Measurements from ENCODE around the gene NSG1.
"Not testable (repeated sequence)": the region's sequence is repeated elsewhere in the genome, so short reads cannot be mapped to it uniquely, and the experiment has no call there.

The NSG1 gene

DNA sequence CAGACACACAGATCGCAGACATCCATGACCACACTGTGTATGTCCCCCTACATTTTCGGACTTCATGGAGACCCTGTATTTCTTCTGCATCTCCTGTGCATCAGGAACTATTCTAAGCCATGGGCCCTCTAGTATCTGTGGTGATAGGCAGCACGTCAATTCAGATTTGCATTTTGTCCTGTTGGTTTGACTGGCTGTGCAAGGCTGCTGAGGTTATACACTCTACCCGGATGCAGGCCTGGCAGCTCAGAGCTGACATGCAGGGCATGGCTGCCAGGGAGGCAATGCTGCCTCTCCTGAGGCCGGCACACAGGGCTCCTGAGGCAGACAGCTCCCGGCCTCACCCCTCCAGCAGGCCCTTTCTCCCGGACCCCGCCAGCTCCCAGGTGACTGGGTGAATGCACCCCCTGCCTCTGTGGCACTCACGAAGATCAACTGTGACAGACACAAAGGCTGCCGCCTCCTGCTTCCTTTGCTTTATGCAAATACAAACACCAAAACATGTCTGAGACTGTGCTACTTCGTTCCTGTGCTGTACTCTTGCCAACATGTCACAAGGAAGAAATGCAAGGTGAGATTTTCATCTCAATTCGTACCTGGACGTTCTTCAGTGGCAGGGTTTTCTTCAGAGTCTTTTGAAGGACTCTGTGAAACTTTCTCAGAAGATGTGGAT lies 51.0 kb downstream of the NSG1 start:
- no peak for DNase-seq

DNA sequence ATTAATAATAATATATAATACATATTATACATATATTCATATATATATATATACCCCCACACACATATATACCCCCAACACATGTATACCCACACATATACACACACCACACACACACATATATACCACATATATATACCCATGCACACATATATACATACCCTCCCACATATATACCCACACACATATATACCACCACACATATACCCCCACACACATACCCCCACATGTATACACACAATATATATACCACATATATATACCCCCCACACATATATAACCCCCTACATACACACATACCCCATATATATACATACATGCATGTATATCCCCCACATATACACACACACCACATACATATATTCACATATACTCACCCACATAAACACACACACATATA lies 52.0 kb downstream of the NSG1 start:
- DNase-seq = no peak

DNA sequence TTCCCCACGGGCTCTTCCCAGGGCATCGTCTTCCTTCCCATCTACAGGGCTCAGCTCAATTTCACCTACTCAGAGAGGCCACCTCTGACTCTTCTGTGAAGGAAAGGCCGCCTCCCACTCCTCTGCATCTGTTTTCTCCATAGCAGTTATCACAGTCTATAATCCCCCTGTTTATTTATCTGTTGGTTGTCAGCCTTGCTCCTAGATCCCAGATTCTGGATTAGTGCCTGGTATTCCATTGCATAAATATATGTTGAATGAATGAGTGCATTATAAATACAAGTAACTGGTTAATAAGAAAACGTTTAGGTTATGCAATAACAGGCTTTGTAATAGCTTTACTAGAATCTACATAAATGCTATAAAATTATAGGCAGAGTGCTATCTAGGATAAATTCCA lies 52.9 kb downstream of the NSG1 start:
- no peak for DNase-seq

DNA sequence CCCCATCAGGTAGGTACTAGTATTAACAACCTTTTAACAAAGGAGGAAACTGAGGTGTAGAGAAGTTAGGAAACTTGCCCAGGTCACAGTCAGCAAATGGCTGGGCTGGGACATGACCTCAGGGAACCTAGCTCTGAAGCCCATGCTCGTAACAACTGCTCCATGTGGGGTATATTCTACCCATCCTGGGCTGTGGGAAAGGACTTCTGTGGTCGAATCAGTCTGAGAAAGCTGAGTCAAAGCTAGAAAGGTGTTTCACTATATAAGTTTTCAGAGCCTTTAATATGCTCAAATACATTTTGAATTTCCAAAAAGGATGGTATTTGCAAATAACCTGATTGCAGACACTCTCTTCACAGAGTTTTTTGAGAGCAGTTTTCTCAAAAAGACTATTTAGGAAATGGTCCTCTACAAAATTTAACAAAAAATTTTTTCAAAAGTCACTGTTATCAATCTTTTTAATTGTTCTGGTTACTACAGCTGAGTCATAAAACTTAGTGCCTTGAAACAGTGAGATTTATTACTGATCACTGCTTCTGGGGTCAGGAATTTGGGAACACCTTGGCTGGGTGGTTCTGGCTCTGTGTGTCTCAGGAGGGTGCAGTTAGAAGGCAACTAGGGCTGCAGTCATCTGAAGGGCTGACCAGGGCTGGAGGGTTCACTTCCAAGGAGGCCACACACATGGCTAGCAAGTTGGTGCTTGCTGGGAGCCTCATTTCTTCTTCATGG lies 53.6 kb downstream of the NSG1 start:
- DNase-seq = no peak

DNA sequence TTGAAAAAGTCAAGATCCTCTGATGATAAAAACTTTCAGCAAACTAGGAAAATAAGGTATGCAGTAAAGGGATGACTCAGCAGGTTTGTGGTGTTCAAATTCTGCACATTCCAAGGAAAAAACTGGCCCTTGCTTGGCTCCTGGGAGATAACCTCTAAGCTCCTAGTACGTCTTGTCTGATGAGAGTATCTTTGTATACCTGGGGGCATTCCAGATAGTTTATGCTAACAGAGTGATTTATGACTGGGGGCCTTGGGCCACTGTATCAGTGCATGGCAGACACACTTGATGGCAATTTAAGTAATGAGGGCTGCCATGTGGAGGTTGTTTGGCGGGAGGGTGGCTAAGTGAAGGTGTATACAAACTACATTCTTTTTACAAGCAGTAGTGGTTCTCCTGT lies 56.9 kb downstream of the NSG1 start:
- no peak for DNase-seq

DNA sequence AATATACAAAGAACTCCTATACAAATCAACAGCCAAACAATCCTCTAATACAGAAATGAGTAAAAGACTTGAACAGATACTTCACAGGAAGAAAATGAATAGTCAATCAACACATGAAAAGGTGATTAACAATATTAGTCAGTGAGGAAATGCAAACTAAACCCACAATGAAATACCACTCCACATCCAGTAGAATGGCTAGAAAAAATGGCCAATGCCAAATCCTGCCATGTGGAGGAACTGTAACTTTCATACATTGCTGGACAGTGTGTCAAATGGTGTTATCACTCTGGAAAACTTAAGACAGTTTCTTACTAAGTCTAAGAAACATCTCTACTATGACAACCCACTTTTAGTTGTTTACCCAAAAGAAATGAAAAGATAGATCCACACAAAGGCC lies 59.5 kb downstream of the NSG1 start:
- DNase-seq = no peak

DNA sequence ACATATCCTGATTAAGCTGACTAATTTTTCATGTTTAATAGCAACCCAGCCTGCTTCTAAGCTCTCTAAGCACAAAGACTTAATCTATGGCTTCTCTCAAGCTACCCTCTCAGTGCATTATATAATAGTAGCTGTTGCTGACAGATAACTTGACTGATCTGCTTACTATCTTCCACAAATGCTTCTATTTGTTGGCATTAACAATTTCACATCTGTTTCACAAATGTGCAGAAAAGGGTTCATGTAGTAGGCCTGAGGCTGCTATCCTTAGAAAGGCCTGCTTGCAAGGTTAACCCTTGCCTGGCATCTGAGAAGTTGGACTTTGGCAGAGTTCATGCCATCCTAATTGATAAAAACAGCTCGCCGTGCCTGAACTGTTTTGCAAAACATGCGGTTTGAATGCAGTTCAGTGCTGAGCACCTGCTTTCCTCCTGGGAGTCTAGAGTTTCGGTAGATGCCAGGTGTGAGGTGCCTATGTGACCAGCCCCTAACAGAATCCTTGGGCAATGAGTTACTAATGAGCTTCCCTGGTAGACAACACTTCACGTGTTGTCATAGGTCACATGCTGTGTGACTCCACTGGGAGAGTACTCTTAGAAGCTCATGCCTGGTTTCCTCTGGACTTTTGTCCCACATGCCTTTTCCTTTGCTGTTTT lies 68.4 kb downstream of the NSG1 start:
- no peak for DNase-seq

DNA sequence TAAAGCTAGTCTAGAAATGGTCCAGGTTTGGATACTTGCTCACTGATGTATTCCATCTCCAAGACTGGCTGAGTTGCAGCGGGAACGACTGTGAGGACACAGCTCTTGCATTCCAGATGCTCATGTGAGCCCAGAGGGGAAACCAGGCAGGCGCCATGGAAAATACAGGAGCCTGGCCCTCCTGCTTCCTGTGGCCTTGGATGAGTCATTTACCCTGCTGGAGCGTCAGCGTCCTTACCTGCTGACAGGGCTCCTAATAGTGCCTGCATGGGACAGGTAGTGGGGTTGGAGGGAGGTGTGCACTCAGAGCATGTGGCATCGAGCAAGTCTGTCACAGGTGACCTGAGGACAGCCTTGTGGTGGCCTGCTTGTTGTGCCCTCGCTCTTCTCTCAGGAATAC lies 69.4 kb downstream of the NSG1 start:
- DNase-seq = no peak

DNA sequence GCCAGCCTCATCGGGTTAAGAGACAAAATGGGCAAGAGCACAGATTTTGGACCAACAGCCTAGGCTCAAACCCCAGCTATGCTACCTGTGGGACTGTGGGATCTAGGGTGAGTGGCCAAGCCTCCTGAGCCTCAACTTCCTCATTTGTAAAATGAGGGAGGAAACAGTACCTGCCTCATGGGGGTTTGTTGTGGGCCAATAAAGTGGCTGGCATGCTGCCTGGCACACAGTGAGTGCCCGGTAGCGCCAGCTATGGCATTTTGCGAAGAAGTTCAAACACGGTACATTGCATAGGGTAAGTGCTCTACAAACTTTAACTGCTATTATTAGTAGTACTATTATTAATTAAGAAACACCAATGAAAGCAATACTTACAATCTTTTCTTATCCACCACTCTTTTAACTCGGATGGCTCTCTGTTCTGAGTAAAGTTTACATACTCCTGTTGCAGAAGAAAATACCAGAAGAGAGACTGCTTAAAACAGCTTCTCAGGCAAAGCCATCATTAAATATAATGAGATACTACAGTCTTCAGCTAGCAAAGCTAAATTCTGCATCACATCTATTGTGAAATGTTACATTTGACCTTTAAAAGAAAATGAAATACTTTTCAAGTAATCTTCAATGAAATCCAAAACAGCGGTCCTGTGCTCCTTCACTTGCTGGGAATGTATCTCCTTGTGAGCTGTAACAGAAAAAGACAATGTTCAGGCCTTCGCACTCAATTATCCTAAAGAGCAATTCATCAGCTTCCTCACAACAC lies 70.1 kb downstream of the NSG1 start:
- DNase-seq = no peak

DNA sequence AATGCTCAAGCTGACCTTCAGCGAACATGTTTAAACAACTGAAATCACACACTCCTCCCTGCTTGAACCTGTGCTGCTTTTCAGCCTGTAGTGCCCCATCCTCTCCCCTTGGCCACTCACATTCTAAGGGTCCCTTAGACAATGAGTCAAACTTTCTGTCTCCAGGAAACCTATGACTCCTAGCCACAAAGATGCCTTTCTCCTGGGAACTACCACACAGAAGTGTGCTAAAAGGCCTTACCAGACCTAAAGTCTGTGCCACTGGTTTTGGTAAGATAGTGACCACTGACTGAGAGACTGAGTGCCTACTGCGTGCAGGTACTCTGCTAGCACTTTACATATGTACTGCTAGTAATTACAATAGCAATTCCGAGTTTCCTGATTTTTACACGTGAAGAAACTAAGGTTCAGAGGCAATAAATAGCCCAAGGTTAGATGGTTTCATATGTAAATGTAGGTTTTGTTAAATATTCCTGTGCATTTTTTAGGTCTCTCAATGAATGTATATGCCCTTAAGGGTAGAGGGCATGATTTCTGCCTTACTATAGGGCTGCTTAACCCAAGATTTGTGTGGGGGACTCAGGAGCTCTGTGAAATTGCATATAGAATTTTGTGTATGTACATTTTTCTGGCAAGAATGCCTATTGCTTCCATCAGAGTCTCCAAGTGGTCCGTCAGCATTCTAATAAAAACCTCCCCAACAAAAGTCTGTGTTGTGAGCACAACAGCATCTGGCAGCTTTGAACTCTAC lies 71.1 kb downstream of the NSG1 start:
- DNase-seq = no peak

DNA sequence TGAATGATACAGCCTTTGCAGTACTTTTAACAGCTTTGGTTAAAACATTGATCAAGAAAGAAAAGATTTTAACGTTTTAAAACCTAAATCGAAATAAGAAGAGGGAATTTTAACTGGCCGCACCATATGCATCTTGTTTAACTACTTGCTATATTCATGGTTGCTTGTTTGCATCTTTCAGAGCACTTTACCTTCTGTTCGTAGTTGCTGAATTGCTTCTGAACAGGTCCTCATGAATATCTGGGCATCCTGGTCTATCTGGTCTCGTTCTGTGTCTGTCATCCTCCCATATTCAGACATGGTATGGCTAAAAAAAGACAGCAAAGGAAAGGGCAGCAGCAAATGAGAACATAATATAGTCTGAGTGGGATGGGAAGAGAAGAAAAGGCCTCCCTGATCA lies 72.3 kb downstream of the NSG1 start:
- no peak for DNase-seq

DNA sequence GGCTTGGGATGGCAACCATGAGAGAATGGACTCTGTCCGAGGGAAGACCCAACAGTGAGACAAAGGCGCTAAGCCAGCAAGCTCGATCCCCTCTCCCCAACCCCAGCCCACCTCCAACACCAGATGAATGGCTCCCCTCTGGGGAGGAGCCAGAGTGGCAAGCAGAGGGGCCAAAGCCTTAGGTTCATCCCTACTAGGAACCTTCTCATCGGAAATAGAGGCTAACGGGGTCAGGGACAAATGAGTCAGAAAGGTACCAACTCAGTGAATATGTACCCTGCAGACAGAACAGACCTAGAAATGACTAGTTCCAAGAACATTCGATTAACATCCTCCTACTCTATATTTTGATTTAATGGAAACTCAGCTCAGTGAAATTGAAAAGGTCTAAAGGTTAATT lies 73.9 kb downstream of the NSG1 start:
- no peak for DNase-seq

DNA sequence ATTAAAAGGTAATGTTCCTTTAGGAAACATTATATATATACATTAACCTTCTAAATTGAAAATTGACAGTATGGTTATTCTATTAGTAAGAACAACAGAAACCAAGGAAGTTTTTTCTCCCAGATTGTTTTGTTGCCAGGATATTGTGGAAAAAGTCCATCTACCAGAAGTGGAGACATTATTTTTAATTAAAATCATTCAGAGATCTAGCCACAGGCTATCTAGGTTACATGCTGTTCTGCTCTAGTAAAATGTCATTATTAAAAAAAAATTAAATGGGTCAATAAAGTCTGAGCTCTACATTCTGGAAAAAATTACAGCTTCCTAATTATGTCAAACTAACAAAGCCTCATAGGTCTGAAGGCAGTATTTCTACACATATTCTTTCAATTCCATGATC lies 74.3 kb downstream of the NSG1 start:
- no peak for DNase-seq

DNA sequence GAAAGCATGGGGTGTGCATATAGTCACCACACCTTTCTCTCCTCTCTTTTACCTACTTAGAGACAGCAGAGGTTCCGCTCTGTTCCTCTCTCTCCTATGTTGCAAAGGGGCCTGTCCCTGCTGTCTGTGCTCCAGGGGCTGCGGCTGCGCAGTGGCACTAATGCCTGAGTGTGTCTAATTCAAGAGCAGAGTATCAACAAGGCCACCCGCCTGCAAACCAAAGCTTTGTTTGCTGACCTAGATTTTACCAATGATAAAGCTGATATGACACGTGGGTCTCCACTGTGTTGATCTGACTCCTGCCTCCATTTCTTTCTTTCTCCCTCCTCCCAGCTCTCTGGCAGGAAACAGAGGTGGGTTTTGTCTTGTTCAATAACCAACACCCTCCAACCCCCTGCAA lies 74.9 kb downstream of the NSG1 start:
- peak; percentile 62 for DNase-seq

DNA sequence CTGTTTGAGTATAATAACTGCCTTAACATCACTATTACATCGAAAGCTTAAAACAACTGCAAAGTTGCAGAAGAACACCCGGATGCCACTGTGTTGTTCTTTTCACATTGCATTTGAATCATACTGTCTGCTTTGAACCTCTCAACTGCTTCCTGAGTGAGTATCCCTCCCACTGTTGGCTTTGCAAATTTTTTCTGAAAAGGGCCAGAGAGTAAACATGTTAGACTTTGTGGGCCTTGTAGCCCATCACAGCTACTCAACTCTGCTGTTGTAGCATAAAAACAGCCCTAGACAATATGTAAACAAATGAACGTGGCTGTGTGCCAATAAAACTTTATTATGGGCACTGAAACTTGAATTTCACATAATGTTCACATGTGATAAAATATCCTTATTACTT lies 76.1 kb downstream of the NSG1 start:
- DNase-seq = no peak

DNA sequence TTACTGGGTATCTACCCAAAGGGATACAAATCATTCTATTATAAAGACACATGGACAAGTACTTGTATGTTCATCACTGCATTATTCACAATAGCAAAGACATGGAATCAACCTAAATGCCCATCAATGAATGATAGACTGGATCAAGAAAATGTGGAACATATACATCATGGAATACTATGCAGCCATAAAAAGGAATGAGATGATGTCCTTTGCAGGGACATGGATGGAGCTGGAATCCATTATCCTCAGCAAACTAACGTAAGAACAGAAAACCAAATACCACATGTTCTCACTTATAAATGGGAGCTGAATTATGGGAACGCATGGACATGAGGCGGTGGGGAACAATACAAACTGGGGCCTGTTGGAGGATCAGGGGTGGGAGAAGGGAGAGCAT lies 78.3 kb downstream of the NSG1 start:
- not testable (repeated sequence) for DNase-seq
